Mesendoderm (in vitro differentiated cells): ENCODE data around the gene SBNO2.

ENCODE experiments used
- DNase-seq: peaks from one replicate; pipeline ENCODE4 v3.0.0; 2013
- H2AK5ac ChIP-seq: 2 replicates; pipeline ENCODE4 v1.6.1; 2013; ENCODE audit warnings: low read length, inconsistent platforms
- H2BK120ac ChIP-seq: 2 replicates; pipeline ENCODE4 v1.6.1; 2013; ENCODE audit warnings: low read depth, mild to moderate bottlenecking, low read length, moderate library complexity, mixed read lengths
- H2BK15ac ChIP-seq: replicated peaks from 2 replicates; pipeline ENCODE4 v1.6.1; 2013; ENCODE audit warnings: low read depth, mild to moderate bottlenecking, moderate library complexity
- H2BK5ac ChIP-seq: 2 replicates; pipeline ENCODE4 v1.6.1; 2013; ENCODE audit warnings: low read length, inconsistent platforms
- H3K18ac ChIP-seq: 2 replicates; pipeline ENCODE4 v1.6.1; 2013; ENCODE audit warnings: mild to moderate bottlenecking, low read length, mixed read lengths
- H3K23ac ChIP-seq: one replicate; pipeline ENCODE4 v1.6.1; 2013; ENCODE audit warnings: low read length
- H3K27ac ChIP-seq: 2 replicates; pipeline ENCODE4 v1.5.1; 2013; ENCODE audit warnings: low read depth, mild to moderate bottlenecking, inconsistent platforms, low read length, moderate library complexity
- H3K27me3 ChIP-seq: 2 replicates; pipeline ENCODE4 v1.6.1; 2013; ENCODE audit warnings: low read length, control low read depth, mild to moderate bottlenecking, inconsistent platforms; ENCODE audit not compliant: insufficient read depth, poor library complexity
- H3K36me3 ChIP-seq: 2 replicates; pipeline ENCODE4 v1.6.1; 2013; ENCODE audit warnings: low read length, inconsistent platforms; ENCODE audit not compliant: control insufficient read depth, insufficient read depth
- H3K4ac ChIP-seq: one replicate; pipeline ENCODE4 v1.6.1; 2013; ENCODE audit warnings: low read depth, mild to moderate bottlenecking, low read length, moderate library complexity
- H3K4me1 ChIP-seq: 2 replicates; pipeline ENCODE4 v1.6.1; 2013; ENCODE audit warnings: low read depth, low read length, inconsistent platforms; ENCODE audit not compliant: control insufficient read depth
- H3K4me2 ChIP-seq: 2 replicates; pipeline ENCODE4 v1.6.1; 2013; ENCODE audit warnings: low read length
- H3K4me3 ChIP-seq: 2 replicates; pipeline ENCODE4 v1.5.1; 2013; ENCODE audit warnings: mild to moderate bottlenecking, low read length
- H3K56ac ChIP-seq: one replicate; pipeline ENCODE4 v1.6.1; 2013; ENCODE audit warnings: low read length
- H3K79me1 ChIP-seq: 2 replicates; pipeline ENCODE4 v1.6.1; 2013; ENCODE audit warnings: low read length, inconsistent platforms
- H3K79me2 ChIP-seq: 2 replicates; pipeline ENCODE4 v1.6.1; 2013; ENCODE audit warnings: mild to moderate bottlenecking, low read length; ENCODE audit not compliant: control insufficient read depth, insufficient read depth
- H3K9ac ChIP-seq: 2 replicates; pipeline ENCODE4 v1.6.1; 2013; ENCODE audit warnings: low read length, inconsistent platforms
- H4K5ac ChIP-seq: one replicate; pipeline ENCODE4 v1.6.1; 2013; ENCODE audit warnings: low read length
- H4K8ac ChIP-seq: one replicate; pipeline ENCODE4 v1.6.1; 2013; ENCODE audit warnings: low read depth, mild to moderate bottlenecking, control low read depth, low read length, moderate library complexity
- WGBS: extraction: QIAGEN DNeasy Blood & Tissue Kit; methylation state at CpG from one replicate; pipeline ENCODE4 v1.1.7; 2013; ENCODE audit warnings: low lambda C conversion rate, missing lambda C conversion rate; ENCODE audit not compliant: insufficient coverage; ENCODE audit errors: extremely low coverage; 5-methylcytosine and 5-hydroxymethylcytosine counted together

SBNO2 gene

GRCh38 chr19:1088416-1089010 lies 85.6 kb downstream of the SBNO2 start:
- H3K4me3 ChIP-seq = no peak overlapping the region
- no peaks in the 10 kb centered on the region for H3K4me1 ChIP-seq
- H2AK5ac ChIP-seq = no peak overlapping the region
- peaks cover 5% of the 10 kb centered on the region for H3K79me2 ChIP-seq
- no peak overlapping the region for H3K4me2 ChIP-seq
- no peak overlapping the region for H3K18ac ChIP-seq
- H3K36me3 ChIP-seq = peaks cover 3% of the 10 kb centered on the region
- H2BK5ac ChIP-seq = no peak overlapping the region
- DNase-seq = no peak
- no peak overlapping the region for H3K27ac ChIP-seq
- no peaks in the 10 kb centered on the region for H3K27me3 ChIP-seq
- no peak overlapping the region for H3K9ac ChIP-seq
- H2BK120ac ChIP-seq = no peak overlapping the region
- no peak overlapping the region for H3K23ac ChIP-seq
- H4K5ac ChIP-seq = no peak overlapping the region
- H3K4ac ChIP-seq = no peak overlapping the region
- WGBS = no CpG with 5 or more reads among the region's 27 CpGs
- H3K56ac ChIP-seq = no peak overlapping the region
- H2BK15ac ChIP-seq = no peak overlapping the region
- H3K79me1 ChIP-seq = peaks cover under 1% of the 10 kb centered on the region
- H4K8ac ChIP-seq = no peak overlapping the region

GRCh38 chr19:1087813-1088415 lies 86.2 kb downstream of the SBNO2 start:
- no peak overlapping the region for H3K9ac ChIP-seq
- no peak overlapping the region for H3K4me3 ChIP-seq
- H3K4ac ChIP-seq = no peak overlapping the region
- no peak overlapping the region for H2BK5ac ChIP-seq
- H3K36me3 ChIP-seq = peaks cover 3% of the 10 kb centered on the region
- H3K27ac ChIP-seq = no peak overlapping the region
- no peaks in the 10 kb centered on the region for H3K79me1 ChIP-seq
- no peak overlapping the region for H4K8ac ChIP-seq
- H3K56ac ChIP-seq = no peak overlapping the region
- WGBS = no CpG with 5 or more reads among the region's 27 CpGs
- H3K4me1 ChIP-seq = no peaks in the 10 kb centered on the region
- no peak overlapping the region for H4K5ac ChIP-seq
- H3K4me2 ChIP-seq = no peak overlapping the region
- H3K23ac ChIP-seq = no peak overlapping the region
- no peaks in the 10 kb centered on the region for H3K27me3 ChIP-seq
- H2AK5ac ChIP-seq = no peak overlapping the region
- DNase-seq = no peak
- H3K79me2 ChIP-seq = no peaks in the 10 kb centered on the region
- H2BK120ac ChIP-seq = no peak overlapping the region
- H2BK15ac ChIP-seq = no peak overlapping the region
- no peak overlapping the region for H3K18ac ChIP-seq

GRCh38 chr19:1086613-1087012 lies 87.5 kb downstream of the SBNO2 start:
- Histone ChIP-seq H3K23ac (no peak overlapping the region), H2BK5ac (no peak overlapping the region), H3K4ac (no peak overlapping the region), H4K5ac (no peak overlapping the region), H3K4me2 (no peak overlapping the region), H3K79me2 (no peaks in the 10 kb centered on the region), H3K9ac (no peak overlapping the region), H2BK15ac (no peak overlapping the region), H3K27me3 (no peaks in the 10 kb centered on the region), H3K27ac (no peak overlapping the region), H3K79me1 (no peaks in the 10 kb centered on the region), H4K8ac (no peak overlapping the region), H3K4me1 (no peaks in the 10 kb centered on the region), H3K4me3 (no peak overlapping the region), H2AK5ac (no peak overlapping the region), H3K36me3 (peaks cover 3% of the 10 kb centered on the region), H3K56ac (no peak overlapping the region), H2BK120ac (no peak overlapping the region), H3K18ac (no peak overlapping the region)
- no peak for DNase-seq
- no CpG with 5 or more reads among the region's 21 CpGs for whole genome bisulfite sequencing

GRCh38 chr19:1085676-1086442 lies 88.2 kb downstream of the SBNO2 start:
- Histone ChIP-seq H4K8ac (no peak overlapping the region), H3K9ac (no peak overlapping the region), H3K4ac (no peak overlapping the region), H3K18ac (no peak overlapping the region), H2BK15ac (no peak overlapping the region), H3K79me1 (no peaks in the 10 kb centered on the region), H2BK120ac (no peak overlapping the region), H2BK5ac (no peak overlapping the region), H3K4me3 (no peak overlapping the region), H3K36me3 (peaks cover 3% of the 10 kb centered on the region), H4K5ac (no peak overlapping the region), H3K27ac (no peak overlapping the region), H2AK5ac (no peak overlapping the region), H3K4me2 (no peak overlapping the region), H3K56ac (no peak overlapping the region), H3K23ac (no peak overlapping the region), H3K79me2 (no peaks in the 10 kb centered on the region), H3K27me3 (no peaks in the 10 kb centered on the region), H3K4me1 (no peaks in the 10 kb centered on the region)
- WGBS = no CpG with 5 or more reads among the region's 38 CpGs
- DNase-seq = no peak

GRCh38 chr19:1085053-1085658 lies 88.9 kb downstream of the SBNO2 start:
- no peaks in the 10 kb centered on the region for H3K27me3 ChIP-seq
- H3K36me3 ChIP-seq = peaks cover 3% of the 10 kb centered on the region
- WGBS = no CpG with 5 or more reads among the region's 8 CpGs
- no peak overlapping the region for H3K18ac ChIP-seq
- H2BK5ac ChIP-seq = no peak overlapping the region
- H2BK120ac ChIP-seq = no peak overlapping the region
- H3K79me1 ChIP-seq = no peaks in the 10 kb centered on the region
- H4K8ac ChIP-seq = no peak overlapping the region
- no peak overlapping the region for H2AK5ac ChIP-seq
- H3K9ac ChIP-seq = no peak overlapping the region
- H3K4ac ChIP-seq = no peak overlapping the region
- H3K4me1 ChIP-seq = no peaks in the 10 kb centered on the region
- H3K4me2 ChIP-seq = no peak overlapping the region
- no peak overlapping the region for H4K5ac ChIP-seq
- no peak overlapping the region for H3K56ac ChIP-seq
- no peak for DNase-seq
- no peak overlapping the region for H2BK15ac ChIP-seq
- H3K27ac ChIP-seq = no peak overlapping the region
- no peak overlapping the region for H3K4me3 ChIP-seq
- H3K23ac ChIP-seq = no peak overlapping the region
- no peaks in the 10 kb centered on the region for H3K79me2 ChIP-seq
